Ishikawa (cell line): ENCODE results near the gene EIF3M.

ENCODE experiments used
- CREB1 ChIP-seq: IDR thresholded peaks from 2 replicates; pipeline ENCODE4 v1.6.1; 2012; ENCODE audit warnings: low read depth
- EGR1 ChIP-seq: IDR thresholded peaks from 2 replicates; pipeline ENCODE4 v1.6.1; 2012
- FOXM1 ChIP-seq: IDR thresholded peaks from 2 replicates; pipeline ENCODE4 v1.6.1; 2012; ENCODE audit warnings: low read depth, borderline replicate concordance
- MAX ChIP-seq: IDR thresholded peaks from 2 replicates; pipeline ENCODE4 v1.6.1; 2012
- RAD21 ChIP-seq: IDR thresholded peaks from 2 replicates; pipeline ENCODE4 v1.6.1; 2012; ENCODE audit warnings: low read depth
- REST ChIP-seq: IDR thresholded peaks from 2 replicates; pipeline ENCODE4 v1.6.1; 2012; ENCODE audit warnings: low read depth, mild to moderate bottlenecking
- TAF1 ChIP-seq: IDR thresholded peaks from 2 replicates; pipeline ENCODE4 v1.6.1; 2012; ENCODE audit warnings: low read depth, mild to moderate bottlenecking
- YY1 ChIP-seq: IDR thresholded peaks from 2 replicates; pipeline ENCODE4 v1.6.1; 2012; ENCODE audit warnings: low read depth

GRCh38 chr11:32571039-32571438 is 12.6 kb upstream of the EIF3M start:
- TF ChIP-seq CREB1: no peak
- no peak for TF ChIP-seq TAF1
- TF ChIP-seq MAX: no peak
- no peak for TF ChIP-seq REST
- TF ChIP-seq EGR1: no peak
- TF ChIP-seq FOXM1: no peak
- TF ChIP-seq RAD21: no peak
- no peak for TF ChIP-seq YY1
